OCI-LY1 (cell line): ENCODE data around the gene ATP13A2.

ENCODE experiments used
- EZH2 ChIP-seq: fragments of 200-600 bp; sonication (generic), shearing (Covaris generic); IDR thresholded peaks from 2 replicates; pipeline ENCODE4 v1.8.0; 2017; ENCODE audit warnings: borderline replicate concordance, mixed run types, mild to moderate bottlenecking, antibody characterized with exemption, low read length, moderate library complexity, mixed read lengths
- TF ChIP-seq, protein P1 (sequence below): fragments of 200-600 bp; sonication (generic), shearing (Covaris generic); IDR thresholded peaks from 2 replicates; pipeline ENCODE4 v1.5.1; 2017; ENCODE audit warnings: mild to moderate bottlenecking, antibody characterized with exemption, low read length, moderate library complexity, mixed read lengths

DNA sequence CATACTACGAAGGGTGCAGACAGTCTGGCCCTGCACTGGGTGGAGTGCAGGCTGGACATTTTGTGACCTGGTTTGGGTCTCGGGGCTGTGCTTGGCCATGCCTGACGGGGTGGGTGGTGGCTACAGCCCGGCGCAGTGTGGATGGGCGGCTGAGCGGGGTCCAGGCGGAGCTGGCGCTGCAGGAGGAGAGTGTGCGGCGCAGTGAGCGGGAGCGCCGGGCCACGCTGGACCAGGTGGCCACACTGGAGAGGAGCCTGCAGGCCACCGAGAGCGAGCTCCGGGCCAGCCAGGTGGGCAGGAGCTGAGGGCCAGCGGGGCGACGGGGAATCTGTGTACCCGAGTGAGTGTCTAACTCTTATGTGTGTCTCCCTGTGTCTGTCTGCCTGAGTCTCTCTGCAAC is 45.4 kb downstream of the ATP13A2 start:
- no peak for TF ChIP-seq EZH2
- TF ChIP-seq, protein P1, sequence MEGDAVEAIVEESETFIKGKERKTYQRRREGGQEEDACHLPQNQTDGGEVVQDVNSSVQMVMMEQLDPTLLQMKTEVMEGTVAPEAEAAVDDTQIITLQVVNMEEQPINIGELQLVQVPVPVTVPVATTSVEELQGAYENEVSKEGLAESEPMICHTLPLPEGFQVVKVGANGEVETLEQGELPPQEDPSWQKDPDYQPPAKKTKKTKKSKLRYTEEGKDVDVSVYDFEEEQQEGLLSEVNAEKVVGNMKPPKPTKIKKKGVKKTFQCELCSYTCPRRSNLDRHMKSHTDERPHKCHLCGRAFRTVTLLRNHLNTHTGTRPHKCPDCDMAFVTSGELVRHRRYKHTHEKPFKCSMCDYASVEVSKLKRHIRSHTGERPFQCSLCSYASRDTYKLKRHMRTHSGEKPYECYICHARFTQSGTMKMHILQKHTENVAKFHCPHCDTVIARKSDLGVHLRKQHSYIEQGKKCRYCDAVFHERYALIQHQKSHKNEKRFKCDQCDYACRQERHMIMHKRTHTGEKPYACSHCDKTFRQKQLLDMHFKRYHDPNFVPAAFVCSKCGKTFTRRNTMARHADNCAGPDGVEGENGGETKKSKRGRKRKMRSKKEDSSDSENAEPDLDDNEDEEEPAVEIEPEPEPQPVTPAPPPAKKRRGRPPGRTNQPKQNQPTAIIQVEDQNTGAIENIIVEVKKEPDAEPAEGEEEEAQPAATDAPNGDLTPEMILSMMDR = no peak
